Small intestine (tissue), 7 donors: ENCODE results near the gene AKAP12. TPM values are rescaled to one million over a fixed set of nuclear protein-coding genes. Genes with fewer than 3 reads are reported as not detected.

ENCODE experiments used
- DNase-seq, 2 donors: peaks; one replicate each; pipeline versions ENCODE4 v3.0.0 to v3.0.0-alpha.2; 2013
- FAIRE-seq: peaks from 2 replicates; lab custom pipeline; 2012; peaks lifted over from hg19 to GRCh38; lab: Jason Lieb, UNC
- H3K27ac ChIP-seq, 3 donors: one replicate each; pipeline ENCODE4 v1.5.1; 2013; ENCODE audit warnings: low read length in 2 of 3, mild to moderate bottlenecking in 2 of 3, control low read depth in 1 of 3, inconsistent platforms in 1 of 3, low read depth in 1 of 3, moderate library complexity in 1 of 3
- H3K27me3 ChIP-seq, 3 donors: one replicate each; pipeline ENCODE4 v1.6.1; 2013; ENCODE audit warnings: low read length in 3 of 3, inconsistent platforms in 1 of 3; ENCODE audit not compliant: control insufficient read depth in 3 of 3, insufficient read depth in 3 of 3
- H3K36me3 ChIP-seq, 3 donors: one replicate each; pipeline ENCODE4 v1.6.1; 2013; ENCODE audit warnings: low read length in 3 of 3, inconsistent platforms in 1 of 3, low read depth in 1 of 3, mild to moderate bottlenecking in 1 of 3, moderate library complexity in 1 of 3; ENCODE audit not compliant: control insufficient read depth in 3 of 3, insufficient read depth in 2 of 3
- H3K4me1 ChIP-seq, 3 donors: one replicate each; pipeline ENCODE4 v1.6.1; 2013; ENCODE audit warnings: low read length in 2 of 3, inconsistent platforms in 1 of 3, low read depth in 1 of 3, mild to moderate bottlenecking in 1 of 3, moderate library complexity in 1 of 3; ENCODE audit not compliant: control insufficient read depth in 3 of 3, insufficient read depth in 2 of 3
- H3K4me3 ChIP-seq, 3 donors: one replicate each; pipeline ENCODE4 v1.5.1; 2013; ENCODE audit warnings: low read length in 3 of 3, control low read depth in 1 of 3, inconsistent platforms in 1 of 3, low read depth in 1 of 3, mild to moderate bottlenecking in 1 of 3, moderate library complexity in 1 of 3
- H3K9me3 ChIP-seq, 2 donors: one replicate each; pipeline ENCODE4 v1.6.1; 2013; ENCODE audit warnings: low read depth in 1 of 2, low read length in 1 of 2; ENCODE audit not compliant: control insufficient read depth in 2 of 2, insufficient read depth in 1 of 2
- WGBS, 3 donors: extraction: QIAGEN DNeasy Blood & Tissue Kit; methylation state at CpG; one replicate each; pipeline ENCODE4 v1.1.7; 2013; 5-methylcytosine and 5-hydroxymethylcytosine counted together
- polyA plus RNA-seq, 4 donors: library from polyadenylated mRNA; stranded (reverse) in 3 of 4; unstranded in 1 of 4; fragments of 200-250 nt in 3 of 4; fragments of 120-200 nt in 1 of 4; gene quantifications; one replicate each; pipeline versions ENCODE4 v1.2.1 to v1.2.3, GENCODE V29; 2013
- donor health status: healthy with polysubstance abuse.
- donor health status: control.
- donor health status: control.
- donor health status: Bipolar disorder and iron deficiency.
- donor health status: healthy.

The AKAP12 gene
- polyA plus RNA-seq, 4 donors, result 0.67 to 23.3 (median 7.2) TPM

- Histone ChIP-seq H3K4me3 (peak overlapping the region; percentile 41 to 64 (median 50)), H3K27me3 (peaks cover 7 to 31% (median 8%) of the 10 kb centered on the region in 3 donors), H3K27ac (peak overlapping the region in 2 of 3 donors; percentile 64 to 85), H3K36me3 (no peaks in the 10 kb centered on the region), H3K4me1 (peaks cover 0 to 8% (median 0%) of the 10 kb centered on the region in 3 donors), H3K9me3 (no peaks in the 10 kb centered on the region)
- whole genome bisulfite sequencing, 3 donors, result 2% methylated on average over 64 to 68 of the region's 68 CpGs
- DNase-seq (peak; percentile 8 to 60), FAIRE-seq (no peak)
These were observed 1.2 kb downstream of the AKAP12 start for GRCh38 chr6:151240791-151241642.

GRCh38 chr6:151241853-151242252 is 2.1 kb downstream of the AKAP12 start:
- WGBS, 3 donors, result 73 to 88% (median 80%) methylated on average over 5 of the region's 5 CpGs
- Histone ChIP-seq H3K9me3 (no peaks in the 10 kb centered on the region), H3K36me3 (no peaks in the 10 kb centered on the region), H3K27ac (peak overlapping the region in 1 of 3 donors; percentile 64), H3K4me3 (peak overlapping the region in 1 of 3 donors; percentile 64), H3K4me1 (peaks cover 0 to 8% (median 0%) of the 10 kb centered on the region in 3 donors), H3K27me3 (peaks cover 7 to 31% (median 8%) of the 10 kb centered on the region in 3 donors)
- DNase-seq (no peak), FAIRE-seq (no peak)

GRCh38 chr6:151242420-151242861 is 2.7 kb downstream of the AKAP12 start:
- Histone ChIP-seq H3K27ac (no peak overlapping the region), H3K27me3 (peaks cover 7 to 31% (median 8%) of the 10 kb centered on the region in 3 donors), H3K9me3 (no peaks in the 10 kb centered on the region), H3K36me3 (no peaks in the 10 kb centered on the region), H3K4me3 (peak overlapping the region in 1 of 3 donors; percentile 64), H3K4me1 (peaks cover 0 to 8% (median 0%) of the 10 kb centered on the region in 3 donors)
- no peak for DNase-seq
- WGBS, 3 donors, result 82 to 87% (median 83%) methylated on average over 7 of the region's 7 CpGs
- FAIRE-seq, result no peak

- no peak for FAIRE-seq
- Histone ChIP-seq H3K9me3 (no peaks in the 10 kb centered on the region), H3K4me3 (no peak overlapping the region), H3K27ac (no peak overlapping the region), H3K4me1 (peaks cover 0 to 8% (median 0%) of the 10 kb centered on the region in 3 donors), H3K27me3 (peaks cover 7 to 31% (median 8%) of the 10 kb centered on the region in 3 donors), H3K36me3 (no peaks in the 10 kb centered on the region)
- 59 to 66% (median 63%) methylated on average over 5 of the region's 5 CpGs for WGBS, 3 donors
- DNase-seq, result no peak
These were observed 3.7 kb downstream of the AKAP12 start for GRCh38 chr6:151243481-151243880.

- Histone ChIP-seq H3K4me3 (no peak overlapping the region), H3K9me3 (no peaks in the 10 kb centered on the region), H3K4me1 (no peaks in the 10 kb centered on the region), H3K27ac (no peak overlapping the region), H3K36me3 (no peaks in the 10 kb centered on the region), H3K27me3 (peaks cover 0 to 2% (median 2%) of the 10 kb centered on the region in 3 donors)
- 70 to 83% (median 83%) methylated on average over 6 of the region's 6 CpGs for WGBS, 3 donors
- FAIRE-seq, result no peak
- no peak for DNase-seq
These were observed 7.7 kb downstream of the AKAP12 start for GRCh38 chr6:151247490-151247889.

- Histone ChIP-seq H3K4me3 (no peak overlapping the region), H3K36me3 (no peaks in the 10 kb centered on the region), H3K4me1 (no peaks in the 10 kb centered on the region), H3K27me3 (no peaks in the 10 kb centered on the region), H3K9me3 (no peaks in the 10 kb centered on the region), H3K27ac (no peak overlapping the region)
- WGBS, 3 donors, result 82 to 85% (median 82%) methylated on average over 3 of the region's 3 CpGs
- FAIRE-seq, result no peak
- DNase-seq, result no peak
These were observed 8.5 kb downstream of the AKAP12 start for GRCh38 chr6:151248295-151248694.

- 85 to 90% (median 88%) methylated on average over 6 of the region's 6 CpGs for WGBS, 3 donors
- no peaks in the 10 kb centered on the region for H3K36me3 ChIP-seq
- DNase-seq (no peak), FAIRE-seq (no peak)
- no peaks in the 10 kb centered on the region for H3K4me1 ChIP-seq
- no peaks in the 10 kb centered on the region for H3K27me3 ChIP-seq
- no peak overlapping the region for H3K4me3 ChIP-seq
- no peak overlapping the region for H3K27ac ChIP-seq
- H3K9me3 ChIP-seq, result no peaks in the 10 kb centered on the region
These were observed 12.9 kb downstream of the AKAP12 start for GRCh38 chr6:151252634-151253033.

- Histone ChIP-seq H3K4me1 (no peaks in the 10 kb centered on the region), H3K27ac (peak overlapping the region in 1 of 3 donors; percentile 11), H3K27me3 (no peaks in the 10 kb centered on the region), H3K4me3 (no peak overlapping the region), H3K9me3 (no peaks in the 10 kb centered on the region), H3K36me3 (peaks cover 0 to 1% (median 0%) of the 10 kb centered on the region in 3 donors)
- DNase-seq, result peak in 1 of 2 donors; percentile 8
- WGBS, 3 donors, result 69 to 77% (median 73%) methylated on average over 14 of the region's 14 CpGs
- FAIRE-seq, result no peak
These were observed 14.8 kb downstream of the AKAP12 start for GRCh38 chr6:151254451-151255081.
